Stimulated activated naive CD8-positive, alpha-beta T cell treated with anti-CD3 and anti-CD28 coated beads, Interleukin-15, amount 100 ng/mL, for 72 hours (primary cell): Measurements from ENCODE around the gene DPH2.

Experiments
- ATAC-seq: fragments of 150-1000 bp; cut with Tn5 transposase; 2 replicates; pipeline ENCODE4 v1.10.0; 2021; ENCODE audit warnings: mild to moderate bottlenecking, moderate library complexity
- DNase-seq, 2 donors: peaks; one replicate each; pipeline ENCODE4 v3.0.0; 2021 to 2022
- H3K27ac Mint-ChIP-seq, 2 donors: one replicate each; pipeline ENCODE4 v1.8.0; 2022; ENCODE audit warnings: mild to moderate bottlenecking in 2 of 2, mixed read lengths in 2 of 2, moderate library complexity in 2 of 2
- H3K27me3 Mint-ChIP-seq: one replicate; pipeline ENCODE4 v1.8.0; 2022; ENCODE audit warnings: mixed read lengths
- H3K4me1 Mint-ChIP-seq: one replicate; pipeline ENCODE4 v1.8.0; 2022; ENCODE audit warnings: mild to moderate bottlenecking, mixed read lengths
- H3K4me3 Mint-ChIP-seq, 2 donors: one replicate each; pipeline ENCODE4 v1.8.0; 2022; ENCODE audit warnings: mild to moderate bottlenecking in 2 of 2, mixed read lengths in 2 of 2, moderate library complexity in 1 of 2
- H3K9me3 Mint-ChIP-seq, 2 donors: one replicate each; pipeline ENCODE4 v1.8.0; 2022; ENCODE audit warnings: mixed read lengths in 2 of 2

The DPH2 gene

DNA sequence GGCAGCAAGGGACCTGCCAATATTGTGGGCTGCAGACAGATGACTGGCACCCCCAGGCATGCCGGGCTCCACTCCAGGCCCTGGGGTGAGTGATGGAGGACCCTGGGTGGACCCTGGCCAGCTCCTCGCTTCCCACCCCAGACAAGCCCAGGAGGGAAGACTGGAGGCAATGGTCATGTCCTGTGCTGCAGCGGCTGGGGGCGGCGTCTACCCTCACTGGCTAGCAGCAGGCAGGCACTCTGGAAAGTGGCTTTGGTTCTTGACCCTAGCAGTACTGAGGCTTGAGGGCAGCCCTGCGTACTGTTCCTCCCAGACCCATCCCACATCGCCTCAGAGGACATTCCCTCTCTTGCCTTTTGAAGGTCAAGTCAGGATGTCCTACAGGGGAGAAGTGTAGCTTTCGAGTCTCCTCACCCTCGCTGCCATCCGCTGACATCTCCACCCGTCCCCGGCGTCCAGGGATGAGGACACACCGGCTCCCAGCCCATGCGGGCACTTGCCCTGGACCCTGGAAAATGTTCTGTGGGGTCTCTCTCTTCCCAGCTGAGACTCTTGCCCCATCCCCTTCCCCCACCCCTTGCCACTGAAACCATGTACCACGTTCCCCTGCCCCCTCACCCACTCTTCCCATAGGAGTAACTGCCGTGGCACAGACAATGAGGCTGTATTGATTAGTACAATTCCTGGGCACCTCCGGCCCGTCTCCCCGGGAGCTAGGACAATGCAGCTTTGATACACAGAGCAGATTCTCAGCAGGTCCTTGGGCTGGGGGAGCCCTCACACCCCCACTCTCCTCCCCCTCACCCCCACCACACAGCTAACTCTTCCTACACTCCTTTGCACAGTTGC is 46.5 kb downstream of the DPH2 start:
- Mint-ChIP-seq H3K4me3 (no peak overlapping the region), H3K27me3 (no peaks in the 10 kb centered on the region), H3K9me3 (no peaks in the 10 kb centered on the region), H3K27ac (no peak overlapping the region), H3K4me1 (peaks cover 25% of the 10 kb centered on the region)
- no peak for ATAC-seq
- no peak for DNase-seq

DNA sequence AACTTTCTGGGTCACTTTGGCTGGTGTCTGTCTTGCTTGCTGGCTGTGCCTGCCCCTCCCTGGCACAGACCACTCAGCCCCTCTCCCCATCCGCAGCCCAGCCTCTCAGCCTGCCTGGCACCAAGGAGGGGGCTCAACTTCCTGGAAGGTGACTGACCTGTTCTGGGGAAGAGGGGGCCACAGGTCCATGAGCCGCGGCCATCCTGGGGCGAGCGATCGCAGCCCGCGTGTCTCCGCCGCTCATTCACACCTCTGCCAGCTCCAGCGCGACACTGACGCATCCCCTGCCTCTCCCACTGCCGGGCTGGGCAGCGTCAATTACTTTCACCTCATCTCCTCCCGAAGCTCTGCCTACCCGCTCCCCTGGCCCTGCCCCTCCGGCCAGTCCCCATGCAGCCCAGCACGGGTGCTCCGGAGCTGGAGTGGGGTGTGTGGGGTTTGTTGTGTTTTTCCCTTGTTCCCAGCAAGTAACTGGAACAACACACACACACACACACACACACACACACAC is 47.1 kb downstream of the DPH2 start:
- ATAC-seq = no peak
- no peak for DNase-seq
- H3K27ac Mint-ChIP-seq = no peak overlapping the region
- no peaks in the 10 kb centered on the region for H3K27me3 Mint-ChIP-seq
- no peak overlapping the region for H3K4me3 Mint-ChIP-seq
- H3K9me3 Mint-ChIP-seq = no peaks in the 10 kb centered on the region
- peaks cover 25% of the 10 kb centered on the region for H3K4me1 Mint-ChIP-seq

DNA sequence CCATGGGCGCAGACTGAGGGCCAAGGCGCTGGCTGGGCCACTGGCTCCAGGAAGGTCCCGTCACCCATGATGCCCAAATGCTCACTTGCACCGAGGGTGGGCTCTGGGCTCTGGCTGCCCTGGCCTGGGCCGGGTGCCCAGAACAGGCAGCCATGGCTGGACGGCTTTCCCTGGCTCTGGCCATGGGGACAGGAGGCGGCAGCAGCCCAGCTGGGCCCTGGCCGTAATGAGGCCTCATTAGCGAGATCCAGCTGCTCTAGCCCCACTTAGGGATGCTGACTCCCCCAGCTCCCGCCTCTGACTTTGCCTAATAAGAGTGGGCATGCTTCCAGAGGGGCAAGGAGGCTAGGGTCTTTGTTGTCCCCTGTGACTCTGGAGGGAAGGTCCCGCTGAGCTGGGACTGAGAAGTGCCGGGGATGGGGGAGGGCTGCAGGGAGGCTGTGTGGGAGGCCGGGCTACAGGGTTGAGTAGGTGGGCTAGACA is 49.7 kb downstream of the DPH2 start:
- ATAC-seq (no peak), DNase-seq (no peak)
- no peaks in the 10 kb centered on the region for H3K9me3 Mint-ChIP-seq
- H3K27ac Mint-ChIP-seq = no peak overlapping the region
- no peaks in the 10 kb centered on the region for H3K27me3 Mint-ChIP-seq
- H3K4me3 Mint-ChIP-seq = no peak overlapping the region
- peaks cover 2% of the 10 kb centered on the region for H3K4me1 Mint-ChIP-seq

DNA sequence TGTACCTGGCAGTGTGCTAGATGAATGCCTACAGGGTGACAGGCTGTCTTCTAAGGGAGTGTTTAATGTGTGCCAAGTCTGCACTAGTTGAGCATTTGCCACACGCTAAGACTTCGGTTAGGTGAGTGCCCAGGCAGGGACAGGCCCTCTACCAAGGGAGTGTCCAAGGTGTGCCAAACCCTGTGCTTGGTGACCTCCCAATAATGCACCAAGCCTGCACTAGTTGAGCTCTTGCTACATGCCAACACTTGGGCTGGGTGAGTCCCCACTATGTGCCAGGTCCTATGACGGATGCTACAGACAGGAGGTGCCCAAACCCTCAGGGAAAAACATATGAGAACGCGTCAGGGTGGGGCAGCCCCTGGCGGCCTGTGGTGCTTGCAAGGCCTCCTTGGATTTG is 50.7 kb downstream of the DPH2 start:
- H3K4me1 Mint-ChIP-seq = no peaks in the 10 kb centered on the region
- H3K4me3 Mint-ChIP-seq = no peak overlapping the region
- no peak for ATAC-seq
- H3K9me3 Mint-ChIP-seq = no peaks in the 10 kb centered on the region
- H3K27me3 Mint-ChIP-seq = no peaks in the 10 kb centered on the region
- no peak for DNase-seq
- H3K27ac Mint-ChIP-seq = no peak overlapping the region

DNA sequence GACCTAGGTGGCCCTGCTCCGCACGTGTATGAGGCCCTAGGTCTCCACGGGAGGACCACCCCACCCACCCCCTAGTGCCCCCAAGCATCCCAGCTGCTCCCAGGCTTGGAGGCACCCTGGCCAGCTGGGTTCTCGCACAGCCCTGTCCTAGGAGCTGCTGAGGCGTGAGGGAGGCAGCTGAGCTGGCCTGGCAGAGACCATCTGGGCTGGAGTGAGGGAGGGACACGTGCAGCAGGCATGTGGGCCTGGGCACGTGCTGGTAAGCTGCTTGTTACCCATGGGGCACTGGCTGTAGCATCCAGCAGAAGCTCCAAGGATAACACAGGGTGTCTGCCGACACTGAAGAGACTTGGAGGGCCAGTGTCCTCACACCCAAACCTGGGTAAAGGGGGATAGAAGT is 51.3 kb downstream of the DPH2 start:
- H3K4me3 Mint-ChIP-seq = no peak overlapping the region
- no peaks in the 10 kb centered on the region for H3K4me1 Mint-ChIP-seq
- H3K27me3 Mint-ChIP-seq = no peaks in the 10 kb centered on the region
- no peak for DNase-seq
- no peaks in the 10 kb centered on the region for H3K9me3 Mint-ChIP-seq
- no peak overlapping the region for H3K27ac Mint-ChIP-seq
- ATAC-seq = no peak

DNA sequence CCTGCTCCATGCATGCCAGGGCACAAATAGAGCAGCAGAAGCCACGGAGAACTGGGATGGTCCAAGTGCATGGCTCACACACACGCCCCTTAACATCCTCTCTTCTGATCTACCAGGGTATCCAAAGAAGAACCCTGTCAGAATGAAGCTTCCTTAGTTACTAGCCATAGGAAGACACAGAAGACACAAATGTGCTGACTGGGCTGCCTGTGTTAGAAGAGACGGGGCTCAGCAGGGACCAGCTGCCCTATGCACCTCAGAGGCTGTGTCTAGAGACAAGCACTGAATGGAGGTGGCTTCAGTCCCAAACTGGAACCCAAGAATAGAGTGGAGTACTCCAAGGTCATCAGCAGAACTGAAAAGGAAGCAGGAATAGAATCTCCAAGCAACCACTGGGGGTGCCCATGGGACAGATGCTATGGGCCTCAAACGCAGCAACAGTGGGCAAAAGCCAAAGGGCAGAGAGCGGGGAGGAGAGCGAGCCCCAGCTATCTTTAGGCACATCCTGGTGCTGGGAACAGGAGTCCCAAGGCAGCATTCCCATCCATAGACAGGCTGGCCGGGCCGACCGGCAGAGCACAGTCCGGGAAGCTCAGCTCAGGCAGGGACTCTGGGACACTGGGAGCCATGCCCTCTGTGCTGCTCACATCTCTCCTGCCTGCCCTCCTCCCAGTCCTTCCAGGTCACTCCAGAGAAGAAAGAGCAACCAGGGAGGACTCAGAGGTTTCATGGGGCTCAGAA is 51.9 kb downstream of the DPH2 start:
- DNase-seq (no peak), ATAC-seq (no peak)
- Mint-ChIP-seq H3K27me3 (no peaks in the 10 kb centered on the region), H3K27ac (peak overlapping the region in 1 of 2 donors; percentile 54), H3K4me3 (no peak overlapping the region), H3K4me1 (no peaks in the 10 kb centered on the region), H3K9me3 (no peaks in the 10 kb centered on the region)
